DOHH2 (cell line): Measurements from ENCODE around the gene ABCB1.

Source experiments
- H3F3A ChIP-seq: fragments of 200-600 bp; sonication (generic), shearing (Covaris generic); 2 replicates; pipeline ENCODE4 v1.6.0; 2016; ENCODE audit warnings: antibody characterized with exemption, mild to moderate bottlenecking; ENCODE audit not compliant: control insufficient read depth, insufficient read depth
- H3K27ac ChIP-seq: fragments of 200-600 bp; sonication (generic); 2 replicates; pipeline ENCODE4 v1.5.1; 2014; ENCODE audit warnings: low read depth, mild to moderate bottlenecking, low read length, moderate library complexity
- H3K27me3 ChIP-seq: fragments of 200-600 bp; sonication (generic); 2 replicates; pipeline ENCODE4 v1.6.1; 2014; ENCODE audit warnings: mild to moderate bottlenecking, low read length, mixed read lengths; ENCODE audit not compliant: control insufficient read depth
- H3K36me3 ChIP-seq: fragments of 200-600 bp; sonication (generic); 2 replicates; pipeline ENCODE4 v1.6.1; 2014; ENCODE audit warnings: mild to moderate bottlenecking, low read length, moderate library complexity, mixed read lengths; ENCODE audit not compliant: control insufficient read depth
- H3K4me1 ChIP-seq: fragments of 200-600 bp; sonication (generic); 2 replicates; pipeline ENCODE4 v1.6.1; 2014; ENCODE audit warnings: mild to moderate bottlenecking, low read length, mixed read lengths; ENCODE audit not compliant: control insufficient read depth
- H3K4me2 ChIP-seq: fragments of 200-600 bp; sonication (generic); 2 replicates; pipeline ENCODE4 v1.6.0; 2014; ENCODE audit warnings: mild to moderate bottlenecking, low read length, moderate library complexity
- H3K4me3 ChIP-seq: fragments of 200-600 bp; sonication (generic); 2 replicates; pipeline ENCODE4 v1.5.1; 2014; ENCODE audit warnings: mild to moderate bottlenecking, low read length, mixed read lengths
- H3K79me2 ChIP-seq: fragments of 200-600 bp; sonication (generic); 2 replicates; pipeline ENCODE4 v1.6.1; 2014; ENCODE audit warnings: mild to moderate bottlenecking, low read length, mixed read lengths; ENCODE audit not compliant: control insufficient read depth
- H3K9me2 ChIP-seq: fragments of 200-600 bp; sonication (generic); replicated peaks from 2 replicates; pipeline ENCODE4 v1.6.1; 2014; ENCODE audit warnings: mild to moderate bottlenecking, low read length, mixed read lengths; ENCODE audit not compliant: control insufficient read depth
- H3K9me3 ChIP-seq: fragments of 200-600 bp; sonication (generic); 2 replicates; pipeline ENCODE4 v1.6.1; 2014; ENCODE audit warnings: antibody characterized with exemption, low read length, mixed read lengths; ENCODE audit not compliant: control insufficient read depth, insufficient read depth
- H4K20me1 ChIP-seq: fragments of 200-600 bp; sonication (generic); 2 replicates; pipeline ENCODE4 v1.6.0; 2014; ENCODE audit warnings: low read depth, mild to moderate bottlenecking, antibody characterized with exemption, low read length, moderate library complexity; ENCODE audit not compliant: control insufficient read depth, insufficient read depth
- EZH2phosphoT487 ChIP-seq: fragments of 200-600 bp; sonication (generic); IDR thresholded peaks from 2 replicates; pipeline ENCODE4 v1.6.1; 2017; ENCODE audit warnings: borderline replicate concordance, mild to moderate bottlenecking, antibody characterized with exemption, low read length, moderate library complexity, mixed read lengths
- TF ChIP-seq, protein P1 (sequence below): fragments of 200-600 bp; sonication (generic); IDR thresholded peaks from one replicate; pipeline ENCODE4 v1.5.1; 2014; ENCODE audit warnings: antibody characterized with exemption, mild to moderate bottlenecking, low read depth, low read length; ENCODE audit not compliant: poor library complexity, severe bottlenecking

ABCB1 gene

DNA sequence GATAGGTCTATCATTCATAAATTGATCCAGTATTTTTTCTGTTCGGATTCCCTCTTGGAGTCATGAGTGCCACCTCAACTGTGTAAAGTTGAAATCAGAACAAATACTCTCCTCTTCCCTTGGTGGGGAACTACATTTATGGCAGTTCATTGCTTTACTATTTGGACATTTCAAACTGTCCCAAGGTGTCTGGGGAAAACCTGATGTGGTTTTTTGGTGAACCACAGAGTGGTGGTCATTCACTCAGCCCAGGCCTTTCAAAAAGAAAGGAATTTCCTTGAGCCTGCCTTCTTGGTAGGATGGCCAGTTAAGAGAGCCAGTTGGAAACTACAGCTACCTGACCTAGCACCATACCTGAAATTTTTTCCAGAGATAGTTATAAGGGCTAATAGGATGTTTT lies 59.0 kb downstream of the ABCB1 start:
- H3K27ac ChIP-seq: no peak overlapping the region
- H4K20me1 ChIP-seq: no peaks in the 10 kb centered on the region
- H3K36me3 ChIP-seq: no peaks in the 10 kb centered on the region
- TF ChIP-seq, protein P1, sequence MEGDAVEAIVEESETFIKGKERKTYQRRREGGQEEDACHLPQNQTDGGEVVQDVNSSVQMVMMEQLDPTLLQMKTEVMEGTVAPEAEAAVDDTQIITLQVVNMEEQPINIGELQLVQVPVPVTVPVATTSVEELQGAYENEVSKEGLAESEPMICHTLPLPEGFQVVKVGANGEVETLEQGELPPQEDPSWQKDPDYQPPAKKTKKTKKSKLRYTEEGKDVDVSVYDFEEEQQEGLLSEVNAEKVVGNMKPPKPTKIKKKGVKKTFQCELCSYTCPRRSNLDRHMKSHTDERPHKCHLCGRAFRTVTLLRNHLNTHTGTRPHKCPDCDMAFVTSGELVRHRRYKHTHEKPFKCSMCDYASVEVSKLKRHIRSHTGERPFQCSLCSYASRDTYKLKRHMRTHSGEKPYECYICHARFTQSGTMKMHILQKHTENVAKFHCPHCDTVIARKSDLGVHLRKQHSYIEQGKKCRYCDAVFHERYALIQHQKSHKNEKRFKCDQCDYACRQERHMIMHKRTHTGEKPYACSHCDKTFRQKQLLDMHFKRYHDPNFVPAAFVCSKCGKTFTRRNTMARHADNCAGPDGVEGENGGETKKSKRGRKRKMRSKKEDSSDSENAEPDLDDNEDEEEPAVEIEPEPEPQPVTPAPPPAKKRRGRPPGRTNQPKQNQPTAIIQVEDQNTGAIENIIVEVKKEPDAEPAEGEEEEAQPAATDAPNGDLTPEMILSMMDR: no peak
- no peak for TF ChIP-seq EZH2phosphoT487
- no peaks in the 10 kb centered on the region for H3K79me2 ChIP-seq
- no peaks in the 10 kb centered on the region for H3K4me1 ChIP-seq
- H3F3A ChIP-seq: no peaks in the 10 kb centered on the region
- H3K9me2 ChIP-seq: no peaks in the 10 kb centered on the region
- H3K4me2 ChIP-seq: no peak overlapping the region
- H3K27me3 ChIP-seq: peaks cover 4% of the 10 kb centered on the region
- H3K4me3 ChIP-seq: no peak overlapping the region
- H3K9me3 ChIP-seq: no peaks in the 10 kb centered on the region

DNA sequence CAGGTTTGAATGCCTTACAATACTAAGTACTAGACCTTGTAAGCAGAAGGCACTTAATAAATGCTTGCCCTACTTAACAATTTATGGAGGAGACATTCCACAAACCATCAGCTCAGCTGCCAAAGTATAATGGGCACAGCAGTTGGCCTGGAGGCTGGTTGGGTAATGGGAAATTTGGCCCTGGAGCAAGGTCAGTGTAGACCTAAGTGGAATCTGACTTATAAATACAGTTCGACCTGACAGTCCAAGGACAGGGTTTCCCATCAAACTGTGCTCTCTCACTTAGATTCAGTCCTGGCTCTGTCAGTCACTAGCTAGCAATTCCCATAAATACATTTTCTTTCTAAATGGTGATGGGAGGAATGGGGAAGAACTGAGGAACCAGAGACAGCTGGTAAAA lies 62.6 kb downstream of the ABCB1 start:
- H3K9me3 ChIP-seq: no peaks in the 10 kb centered on the region
- H3F3A ChIP-seq: no peaks in the 10 kb centered on the region
- H3K4me3 ChIP-seq: no peak overlapping the region
- no peaks in the 10 kb centered on the region for H3K9me2 ChIP-seq
- peaks cover 4% of the 10 kb centered on the region for H3K27me3 ChIP-seq
- no peak overlapping the region for H3K4me2 ChIP-seq
- no peaks in the 10 kb centered on the region for H3K36me3 ChIP-seq
- H3K4me1 ChIP-seq: no peaks in the 10 kb centered on the region
- no peaks in the 10 kb centered on the region for H3K79me2 ChIP-seq
- H4K20me1 ChIP-seq: no peaks in the 10 kb centered on the region
- H3K27ac ChIP-seq: no peak overlapping the region
- TF ChIP-seq, protein P1: no peak
- TF ChIP-seq EZH2phosphoT487: no peak

DNA sequence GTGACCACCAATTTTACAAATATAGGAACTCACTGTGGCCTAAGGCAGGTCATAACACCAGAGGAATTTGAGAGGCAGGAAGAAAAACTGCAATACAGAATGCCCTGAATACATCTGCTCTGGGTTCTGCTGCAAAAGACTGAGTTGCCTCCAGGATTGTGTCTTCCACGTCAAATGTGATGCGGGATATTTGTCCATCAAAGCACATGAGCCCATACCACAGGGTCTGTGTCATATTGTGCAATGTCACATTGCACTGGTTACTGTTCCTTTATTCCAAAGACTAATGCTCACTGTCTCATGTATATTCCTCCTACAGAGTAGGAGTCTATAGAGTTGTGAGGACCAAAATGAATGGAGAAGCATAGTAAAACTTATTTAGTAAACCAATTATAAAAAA lies 66.6 kb downstream of the ABCB1 start:
- no peak overlapping the region for H3K4me3 ChIP-seq
- no peaks in the 10 kb centered on the region for H3K79me2 ChIP-seq
- no peaks in the 10 kb centered on the region for H3F3A ChIP-seq
- no peaks in the 10 kb centered on the region for H3K4me1 ChIP-seq
- H3K27ac ChIP-seq: no peak overlapping the region
- H3K9me2 ChIP-seq: no peaks in the 10 kb centered on the region
- H4K20me1 ChIP-seq: no peaks in the 10 kb centered on the region
- H3K4me2 ChIP-seq: no peak overlapping the region
- TF ChIP-seq EZH2phosphoT487: no peak
- TF ChIP-seq, protein P1: no peak
- peaks cover 7% of the 10 kb centered on the region for H3K27me3 ChIP-seq
- H3K9me3 ChIP-seq: no peaks in the 10 kb centered on the region
- H3K36me3 ChIP-seq: no peaks in the 10 kb centered on the region

DNA sequence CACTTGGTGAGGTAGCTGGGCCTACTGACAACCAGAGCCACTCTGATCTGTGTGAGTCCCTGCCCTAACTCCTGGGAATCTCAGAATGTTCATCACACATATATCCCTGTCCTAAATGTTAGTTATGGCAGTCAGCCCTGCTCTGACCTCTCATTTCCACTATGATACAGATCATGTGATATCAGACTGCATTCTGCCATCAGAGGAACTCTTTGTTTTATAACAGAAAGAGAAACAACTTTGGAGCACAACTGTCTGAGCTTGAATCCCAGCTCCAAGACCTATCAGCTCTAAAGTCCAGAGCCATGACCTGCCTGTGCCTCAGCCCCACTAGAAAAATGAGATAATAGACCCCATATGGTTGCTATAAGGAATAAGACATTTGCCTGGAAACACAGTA lies 70.6 kb downstream of the ABCB1 start:
- no peak for TF ChIP-seq EZH2phosphoT487
- TF ChIP-seq, protein P1: no peak
- H3K9me3 ChIP-seq: no peaks in the 10 kb centered on the region
- H3K4me2 ChIP-seq: no peak overlapping the region
- H3K27ac ChIP-seq: no peak overlapping the region
- no peaks in the 10 kb centered on the region for H3F3A ChIP-seq
- no peaks in the 10 kb centered on the region for H3K4me1 ChIP-seq
- H3K9me2 ChIP-seq: no peaks in the 10 kb centered on the region
- no peaks in the 10 kb centered on the region for H3K79me2 ChIP-seq
- H4K20me1 ChIP-seq: no peaks in the 10 kb centered on the region
- no peak overlapping the region for H3K4me3 ChIP-seq
- 0 out of 2 replicates have a peak, but pooled peaks cover 3% of the 10 kb centered on the region for H3K27me3 ChIP-seq
- no peaks in the 10 kb centered on the region for H3K36me3 ChIP-seq
